Lung microvascular endothelial cell (primary cell): Measurements from ENCODE around the gene AATF. TPM values are rescaled to one million over a fixed set of nuclear protein-coding genes. Genes with fewer than 3 reads are reported as not detected.

Source experiments
- DNase-seq, 2 donors: peaks; one replicate each; pipeline versions ENCODE4 v3.0.0 to v3.0.0-alpha.2; 2010; ENCODE audit warnings: low read depth in 2 of 2
- total RNA-seq: library from RNA; depleted of rRNA; stranded (reverse); fragments of >200 nt; gene quantifications from 2 replicates; pipeline ENCODE4 v1.2.1, GENCODE V29; 2014

AATF gene
- total RNA-seq, 1 donor from 2014 or later: 17.1 TPM

- DNase-seq: no peak
Measured at GRCh38 chr17:37103231-37103630, 154.5 kb downstream of the AATF start.

GRCh38 chr17:37106049-37106448 is 157.3 kb downstream of the AATF start:
- no peak for DNase-seq

Other genes with a start within 250 kb of the AATF start
- gene LHX1, start 11.5 kb upstream of the AATF start, total RNA-seq: not detected in 2 replicates